K562 (cell line): ENCODE measurements around the gene ADM5. TPM values are rescaled to one million over a fixed set of nuclear protein-coding genes. Genes with fewer than 3 reads are reported as not detected.
A peak's percentile ranks its signal among the peaks of the same experiment; 100 is the strongest.

Source experiments
- ADNP ChIP-seq: fragments of 200-800 bp; sonication (Bioruptor generic); IDR thresholded peaks from 2 replicates; pipeline ENCODE4 v1.6.1; 2016; ENCODE audit warnings: missing genetic modification characterization, missing compliant biosample characterization
- BACH1 ChIP-seq: fragments of 200-800 bp; sonication (Bioruptor generic); IDR thresholded peaks from 2 replicates; pipeline ENCODE4 v1.6.1; 2016; ENCODE audit warnings: missing genetic modification characterization, missing compliant biosample characterization
- CREM ChIP-seq: IDR thresholded peaks from 2 replicates; pipeline ENCODE4 v1.6.1; 2014; ENCODE audit warnings: antibody characterized with exemption, low read depth
- CTCFL ChIP-seq: IDR thresholded peaks from 2 replicates; pipeline ENCODE4 v1.6.1; 2011; ENCODE audit warnings: borderline replicate concordance, low read depth, mild to moderate bottlenecking, moderate library complexity, low read length; ENCODE audit not compliant: insufficient read depth, poor library complexity, severe bottlenecking
- FOXP4 ChIP-seq: sonication (generic); formaldehyde crosslinking; IDR thresholded peaks from 2 replicates; pipeline ENCODE4 v1.8.0; 2022; ENCODE audit warnings: mild to moderate bottlenecking, missing genetic modification reagents, borderline replicate concordance
- GABPA ChIP-seq: fragments of 200-800 bp; sonication (Bioruptor generic); conservative IDR thresholded peaks from 2 replicates; pipeline ENCODE4 v1.6.1; 2016; ENCODE audit warnings: low read depth, missing genetic modification characterization, missing compliant biosample characterization
- KDM5B ChIP-seq: fragments of 200-600 bp; sonication (generic); IDR thresholded peaks from 2 replicates; pipeline ENCODE4 v1.6.1; 2012; ENCODE audit warnings: low read depth, mild to moderate bottlenecking, moderate library complexity, low read length, control low read depth, inconsistent platforms; ENCODE audit not compliant: insufficient replicate concordance
- KLF10 ChIP-seq: fragments of 250-450 bp; sonication (Bioruptor Pico); IDR thresholded peaks from 2 replicates; pipeline ENCODE4 v1.6.1; 2021; ENCODE audit warnings: matching md5 sums
- MCM3 ChIP-seq: fragments of 450-650 bp; IDR thresholded peaks from 2 replicates; pipeline ENCODE4 v1.6.1; 2016
- MTF1 ChIP-seq: fragments of 250-450 bp; sonication (Bioruptor Pico); IDR thresholded peaks from 2 replicates; pipeline ENCODE4 v1.9.0; 2021; ENCODE audit warnings: moderate library complexity, mild to moderate bottlenecking, inconsistent platforms, borderline replicate concordance
- NELFE ChIP-seq: IDR thresholded peaks from 2 replicates; pipeline ENCODE4 v1.6.1; 2011; ENCODE audit warnings: mild to moderate bottlenecking; ENCODE audit not compliant: insufficient read depth, insufficient read length
- PHTF2 ChIP-seq: fragments of 250-450 bp; sonication (Bioruptor Pico); IDR thresholded peaks from 2 replicates; pipeline ENCODE4 v1.5.0; 2021; ENCODE audit warnings: mild to moderate bottlenecking
- POLR2AphosphoS5 ChIP-seq: IDR thresholded peaks from 2 replicates; pipeline ENCODE4 v1.6.1; 2011; ENCODE audit warnings: mild to moderate bottlenecking, low read depth, low read length, moderate library complexity; ENCODE audit not compliant: control insufficient read depth, insufficient read depth
- RAD21 ChIP-seq, 2 experiments: fragments of 250-450 bp in 1 of 2; fragments of 450-650 bp in 1 of 2; sonication (Bioruptor Pico) in 1 of 2; formaldehyde crosslinking in 1 of 2; IDR thresholded peaks in 1 of 2; conservative IDR thresholded peaks in 1 of 2; 2 replicates each; pipeline versions ENCODE4 v1.4.0 to v1.8.0; 2020 to 2022; ENCODE audit warnings: mild to moderate bottlenecking in 2 of 2, moderate library complexity in 1 of 2
- RUNX1 ChIP-seq: sonication (generic); IDR thresholded peaks from 2 replicates; pipeline ENCODE4 v1.6.1; 2016; ENCODE audit warnings: antibody characterized with exemption, low read depth
- SIRT6 ChIP-seq: IDR thresholded peaks from one replicate; pipeline ENCODE4 v1.6.1; 2012; ENCODE audit warnings: low read depth, mild to moderate bottlenecking, control low read depth, inconsistent platforms, low read length, moderate library complexity
- SNRNP70 ChIP-seq: fragments of 200-400 bp; formaldehyde crosslinking; optimal IDR thresholded peaks from 2 replicates; pipeline ENCODE3; 2017; ENCODE audit warnings: low read depth, low read length
- SP2 ChIP-seq: IDR thresholded peaks from 2 replicates; pipeline ENCODE4 v1.6.1; 2011; ENCODE audit warnings: mild to moderate bottlenecking, low read depth, low read length, moderate library complexity; ENCODE audit not compliant: poor library complexity, severe bottlenecking; ENCODE audit errors: extremely low read depth
- TBP ChIP-seq: optimal IDR thresholded peaks from 2 replicates; pipeline ENCODE3; 2011; ENCODE audit warnings: low read depth, low read length, improper control_type of control experiment
- TEAD2 ChIP-seq: fragments of 450-650 bp; IDR thresholded peaks from 2 replicates; pipeline ENCODE4 v1.6.1; 2016; ENCODE audit warnings: missing genetic modification characterization, control low read depth, missing compliant biosample characterization
- ZFP36 ChIP-seq: fragments of 150-350 bp; IDR thresholded peaks from 2 replicates; pipeline ENCODE4 v1.6.1; 2018; ENCODE audit warnings: low read length, low read depth; ENCODE audit not compliant: partially characterized antibody
- ZNF347 ChIP-seq: fragments of 450-650 bp; formaldehyde crosslinking; IDR thresholded peaks from 2 replicates; pipeline ENCODE4 v1.4.0; 2020; ENCODE audit warnings: low read depth, mild to moderate bottlenecking, moderate library complexity
- polyA plus RNA-seq, 8 experiments: library from polyadenylated mRNA; depleted of rRNA in 4 of 8; stranded (reverse) in 5 of 8; unstranded in 3 of 8; fragments of >200 nt; fragmentation: Nextera tagmentation in 2 of 8; fragmentation: Illumina TruSeq in 1 of 8; extraction: Ambion mirVana in 2 of 8; extraction: Trizol in 1 of 8; gene quantifications; 2 replicates each; pipeline versions ENCODE4 v1.2.1 to v1.2.3, GENCODE V29; 2011 to 2014; ENCODE audit warnings: inconsistent platforms in 1 of 8, missing spikeins in 1 of 8
- total RNA-seq, 7 experiments: library from RNA; depleted of rRNA in 6 of 7; stranded (reverse); fragments of >200 nt in 6 of 7; fragmentation: Illumina TruSeq in 2 of 7; extraction: Trizol in 2 of 7; gene quantifications; 2 replicates each; pipeline versions ENCODE4 v1.2.1 to v1.2.3, GENCODE V29; 2011 to 2021; ENCODE audit warnings: low replicate concordance in 1 of 7
- TF ChIP-seq, protein P1 (sequence below): fragments of 450-650 bp; IDR thresholded peaks from 2 replicates; pipeline ENCODE4 v1.7.0; 2016; ENCODE audit warnings: borderline replicate concordance

ADM5 gene
- total and polyA plus RNA-seq, 9 of the 15 experiments (the other 6 are each of a cell fraction or from before 2014, with no cell fraction given): 0.13 to 8.4 (median 2.0) TPM; not detected in 1

- TF ChIP-seq BACH1: no peak; the same call in 1 of the 2 replicates
- TF ChIP-seq SNRNP70: no peak
- no peak for TF ChIP-seq MTF1 (CRISPR knock-in tag)
- no peak for TF ChIP-seq CREM
- TF ChIP-seq RUNX1: no peak
- TF ChIP-seq POLR2AphosphoS5: peak; percentile 80
- TF ChIP-seq, protein P1, sequence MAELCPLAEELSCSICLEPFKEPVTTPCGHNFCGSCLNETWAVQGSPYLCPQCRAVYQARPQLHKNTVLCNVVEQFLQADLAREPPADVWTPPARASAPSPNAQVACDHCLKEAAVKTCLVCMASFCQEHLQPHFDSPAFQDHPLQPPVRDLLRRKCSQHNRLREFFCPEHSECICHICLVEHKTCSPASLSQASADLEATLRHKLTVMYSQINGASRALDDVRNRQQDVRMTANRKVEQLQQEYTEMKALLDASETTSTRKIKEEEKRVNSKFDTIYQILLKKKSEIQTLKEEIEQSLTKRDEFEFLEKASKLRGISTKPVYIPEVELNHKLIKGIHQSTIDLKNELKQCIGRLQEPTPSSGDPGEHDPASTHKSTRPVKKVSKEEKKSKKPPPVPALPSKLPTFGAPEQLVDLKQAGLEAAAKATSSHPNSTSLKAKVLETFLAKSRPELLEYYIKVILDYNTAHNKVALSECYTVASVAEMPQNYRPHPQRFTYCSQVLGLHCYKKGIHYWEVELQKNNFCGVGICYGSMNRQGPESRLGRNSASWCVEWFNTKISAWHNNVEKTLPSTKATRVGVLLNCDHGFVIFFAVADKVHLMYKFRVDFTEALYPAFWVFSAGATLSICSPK: no peak
- no peak for TF ChIP-seq KLF10
- peak; percentile 100 for TF ChIP-seq ZFP36
- no peak for TF ChIP-seq FOXP4 (CRISPR knock-in tag)
- no peak for TF ChIP-seq GABPA (tag)
- no peak for TF ChIP-seq CTCFL
- peak; percentile 85 for TF ChIP-seq TBP
- no peak for TF ChIP-seq ZNF347 (CRISPR knock-in tag)
- TF ChIP-seq PHTF2: no peak
- TF ChIP-seq SP2: peak; percentile 45
- no peak for TF ChIP-seq RAD21 (CRISPR knock-in tag; conservative IDR thresholded peaks at IDR 0.05 in 1 of 2, IDR thresholded peaks at IDR 0.05 in 1 of 2)
- TF ChIP-seq NELFE: no peak
- TF ChIP-seq KDM5B: peak; percentile 82
- no peak for TF ChIP-seq SIRT6
- TF ChIP-seq ADNP (tag): peak; percentile 98
- no peak for TF ChIP-seq TEAD2 (tag)
- TF ChIP-seq MCM3: no peak
Observed at GRCh38 chr19:49676136-49676783, 13.1 kb upstream of the ADM5 start (continued).
